UCSD-AML1 (cell line): ENCODE results near the gene MPPED1.

Experiments used
- DNase-seq: peaks from one replicate; lab custom pipeline; 2025; ENCODE audit not compliant: unreplicated experiment; lab: John Stamatoyannopoulos, UW

The MPPED1 gene

DNA sequence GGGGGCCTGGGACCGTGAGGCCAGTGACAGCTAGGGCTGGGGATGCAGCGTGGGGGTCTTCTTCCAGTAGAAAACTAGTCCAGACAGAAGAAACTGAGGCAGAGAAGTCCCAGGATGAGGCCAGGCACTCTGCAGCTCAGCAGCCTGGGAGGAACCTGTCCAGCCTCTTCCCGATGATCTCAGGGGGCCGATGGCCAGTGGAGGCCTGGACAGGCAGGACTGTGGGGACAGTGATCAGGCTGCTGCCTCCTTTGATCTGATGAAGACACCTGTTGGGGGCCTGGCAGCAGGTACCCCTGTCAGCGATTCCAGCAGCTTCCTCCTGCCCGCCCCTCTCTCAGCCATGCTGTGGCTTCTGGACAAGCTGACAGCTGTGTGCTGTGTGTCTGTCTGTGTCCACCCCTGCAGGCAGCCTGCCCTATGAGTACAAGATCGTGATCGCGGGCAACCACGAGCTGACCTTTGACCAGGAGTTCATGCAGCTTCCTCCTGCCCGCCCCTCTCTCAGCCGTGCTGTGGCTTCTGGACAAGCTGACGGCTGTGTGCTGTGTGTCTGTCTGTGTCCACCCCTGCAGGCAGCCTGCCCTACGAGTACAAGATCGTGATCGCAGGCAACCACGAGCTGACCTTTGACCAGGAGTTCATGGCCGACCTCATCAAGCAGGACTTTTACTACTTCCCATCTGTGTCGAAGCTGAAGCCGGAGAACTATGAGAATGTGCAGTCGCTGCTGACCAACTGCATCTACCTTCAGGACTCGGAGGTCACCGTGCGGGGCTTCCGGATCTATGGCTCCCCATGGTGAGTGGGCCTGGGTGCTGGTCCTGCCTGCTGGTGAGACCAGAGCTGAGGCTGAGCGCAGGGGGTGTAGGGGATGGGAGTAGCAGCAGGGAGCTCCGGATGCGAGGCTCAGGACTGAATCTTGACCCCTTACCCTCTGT is 62.6 kb downstream of the MPPED1 start:
- no peak for DNase-seq

DNA sequence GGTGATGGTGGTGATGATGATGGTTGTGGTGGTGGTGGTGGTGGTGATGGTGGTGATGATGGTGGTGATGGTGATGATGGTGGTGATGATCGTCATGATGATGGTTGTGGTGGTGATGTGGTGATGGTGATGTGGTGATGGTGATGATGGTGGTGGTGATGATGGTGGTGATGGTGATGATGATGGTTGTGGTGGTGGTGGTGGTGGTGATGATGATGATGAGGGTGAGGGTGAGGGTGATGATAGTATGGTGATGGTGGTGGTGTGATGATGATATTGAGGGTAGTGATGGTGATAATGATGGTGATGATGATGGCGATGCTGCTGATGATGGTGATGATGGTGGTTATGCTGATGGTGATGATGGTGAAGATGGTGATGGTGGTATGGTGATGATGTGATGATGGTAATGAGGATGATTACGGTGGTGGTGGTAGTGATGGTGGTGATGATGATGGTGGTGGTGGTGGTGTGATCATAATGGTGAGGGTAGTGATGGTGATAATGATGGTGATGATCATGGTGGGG is 63.8 kb downstream of the MPPED1 start:
- DNase-seq = no peak

DNA sequence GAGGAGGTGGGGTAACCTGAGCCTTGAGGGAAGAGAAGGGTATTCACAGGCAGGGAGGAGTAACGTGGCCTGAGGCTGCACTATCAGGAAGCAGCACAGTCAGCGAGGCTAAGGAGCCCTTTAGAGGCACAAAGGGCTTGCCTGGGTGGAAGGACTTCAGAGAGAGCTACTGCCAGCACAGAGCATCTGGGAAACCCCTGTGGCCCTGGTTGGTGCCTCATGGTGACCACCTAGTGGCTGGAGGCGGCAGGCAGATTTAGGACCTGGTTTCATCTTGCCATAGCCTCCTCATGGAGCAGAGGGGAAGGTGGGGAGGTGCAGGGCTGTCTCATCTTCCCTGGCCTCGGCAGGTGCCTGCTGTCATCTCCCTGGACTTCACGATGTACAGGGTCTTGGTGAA is 64.5 kb downstream of the MPPED1 start:
- DNase-seq = no peak

GRCh38 chr22:43476751-43477725 is 65.2 kb downstream of the MPPED1 start:
- no peak for DNase-seq

GRCh38 chr22:43477966-43478365 is 66.2 kb downstream of the MPPED1 start:
- DNase-seq = no peak

- no peak for DNase-seq
Measured at GRCh38 chr22:43478621-43479300, 66.9 kb downstream of the MPPED1 start.

DNA sequence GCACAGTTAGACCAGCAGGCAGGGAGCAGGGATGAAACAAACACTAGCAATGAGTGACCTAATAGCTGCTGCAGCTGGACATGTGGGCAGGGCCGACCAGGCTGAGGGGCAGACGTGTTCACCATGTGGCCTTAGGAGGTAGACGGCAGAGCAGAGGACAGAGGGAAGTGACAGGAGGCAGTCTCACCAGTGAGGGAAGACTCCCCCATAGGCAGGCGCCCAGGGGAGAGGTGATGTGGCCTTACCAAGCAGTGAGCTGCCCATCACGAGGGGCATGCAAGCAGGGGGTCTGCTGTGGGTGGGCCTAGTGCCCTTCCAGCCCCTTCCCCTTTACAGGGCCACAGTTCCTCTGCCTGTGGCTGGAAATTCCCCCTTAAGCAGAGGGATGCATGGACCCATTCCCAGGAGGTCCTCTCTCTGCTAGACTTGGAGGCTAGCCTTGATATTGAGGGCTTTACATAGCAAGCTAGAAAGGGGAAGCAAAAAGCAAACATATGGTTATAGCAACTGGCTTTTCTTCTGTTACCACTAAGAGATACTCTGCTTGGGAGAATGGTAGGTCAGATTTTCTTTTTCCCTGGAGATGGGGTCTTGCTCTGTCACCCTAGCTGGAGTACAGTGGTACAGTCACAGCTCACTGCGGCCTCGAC is 67.6 kb downstream of the MPPED1 start:
- DNase-seq = no peak

DNA sequence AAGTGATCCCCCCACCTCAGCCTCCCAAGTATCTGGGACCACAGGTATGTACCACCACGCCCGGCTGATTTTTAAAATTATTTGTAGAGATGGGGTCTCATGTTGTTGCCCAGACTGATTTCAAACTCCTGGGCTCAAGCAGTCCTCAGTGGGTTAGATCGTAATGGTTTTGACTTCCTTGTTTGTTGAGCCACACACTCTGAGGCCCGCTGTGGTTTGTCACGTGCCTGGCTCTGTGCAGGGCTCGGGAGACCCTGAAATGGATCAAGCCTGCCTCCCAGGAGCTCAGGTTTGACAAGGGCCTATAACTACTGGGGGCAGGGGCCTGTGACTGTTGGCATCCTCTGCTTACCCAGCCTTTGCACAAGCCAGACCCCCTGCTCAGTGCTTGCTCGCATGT is 68.1 kb downstream of the MPPED1 start:
- DNase-seq = peak; percentile 20

DNA sequence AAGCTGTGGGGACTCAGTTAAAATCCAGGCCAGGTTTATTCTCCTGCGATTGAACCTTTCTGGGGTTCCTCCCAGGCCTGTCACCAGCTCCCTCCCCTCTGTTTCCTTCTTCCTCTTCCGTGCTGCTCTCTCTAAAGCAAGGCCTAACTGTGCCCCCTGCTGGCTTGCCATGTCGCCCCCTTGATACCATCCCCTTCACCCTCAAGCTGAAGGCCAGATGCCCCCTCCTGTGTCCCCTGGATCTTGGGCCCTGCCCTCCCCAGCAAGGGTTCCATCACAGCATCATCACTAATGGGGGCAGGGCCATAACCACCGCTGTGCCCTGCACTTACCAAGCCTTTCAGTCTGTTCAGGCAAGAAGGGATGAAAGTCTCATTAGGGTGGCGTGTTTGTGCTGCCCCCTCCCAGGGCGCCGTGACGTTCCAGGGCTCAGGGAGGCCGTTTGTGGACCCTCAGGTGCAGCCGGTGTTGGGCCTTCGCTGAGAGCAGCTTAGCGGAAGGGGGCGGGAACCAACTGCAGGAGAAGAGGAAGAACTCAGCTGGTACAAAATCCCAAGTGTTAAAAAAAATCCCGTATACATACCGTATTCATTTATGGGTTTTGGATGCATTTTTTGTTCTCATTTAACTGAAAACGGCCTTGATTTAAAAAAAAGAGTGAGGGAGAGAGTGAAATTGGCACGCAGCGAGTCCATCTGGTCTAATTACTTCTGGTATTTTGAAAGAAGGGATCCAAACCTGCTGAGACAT is 69.9 kb downstream of the MPPED1 start:
- peak; percentile 34 for DNase-seq

- DNase-seq = no peak
Measured at GRCh38 chr22:43482318-43482625, 70.5 kb downstream of the MPPED1 start.

DNA sequence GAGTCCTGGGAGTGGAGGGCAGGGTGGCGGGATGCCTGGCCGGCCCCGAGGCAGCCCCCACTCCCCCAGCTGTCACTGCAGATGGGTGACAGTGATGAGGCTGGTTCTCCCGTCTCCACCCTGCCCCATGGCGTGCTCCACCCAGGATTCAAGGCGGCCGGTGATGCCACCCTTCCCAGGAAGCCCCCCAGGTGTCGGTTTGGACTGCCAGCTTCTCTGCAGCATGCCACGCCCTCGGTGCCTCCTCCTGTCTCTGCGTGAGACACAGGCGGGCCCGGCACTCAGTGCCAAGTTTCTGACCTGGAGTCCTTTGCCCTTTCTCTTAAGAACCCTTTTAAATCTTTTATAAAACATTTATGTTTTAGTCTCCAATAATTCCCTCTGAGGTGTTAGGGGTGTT is 71.5 kb downstream of the MPPED1 start:
- DNase-seq = no peak

GRCh38 chr22:43483669-43484068 is 71.9 kb downstream of the MPPED1 start:
- DNase-seq = no peak

DNA sequence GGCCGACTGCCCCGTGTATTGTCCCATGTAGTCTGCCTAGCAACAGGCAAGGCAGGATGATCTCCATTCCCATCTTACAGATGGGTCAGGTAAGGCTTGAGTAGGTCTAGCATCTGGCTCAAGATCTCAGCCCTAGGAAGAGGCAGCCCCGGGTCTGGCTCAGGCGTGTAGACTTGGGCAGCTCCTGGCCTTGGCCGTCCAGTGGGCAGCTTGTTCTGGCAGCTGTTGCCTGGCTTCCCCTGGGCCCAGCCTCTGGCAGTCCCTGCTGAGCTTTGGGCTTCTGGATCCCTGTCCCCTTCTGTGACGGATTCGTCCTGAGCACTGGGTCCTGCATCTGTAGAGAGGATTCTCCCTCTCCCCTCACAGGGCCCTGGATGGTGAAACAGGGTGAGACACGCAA is 72.4 kb downstream of the MPPED1 start:
- no peak for DNase-seq

DNA sequence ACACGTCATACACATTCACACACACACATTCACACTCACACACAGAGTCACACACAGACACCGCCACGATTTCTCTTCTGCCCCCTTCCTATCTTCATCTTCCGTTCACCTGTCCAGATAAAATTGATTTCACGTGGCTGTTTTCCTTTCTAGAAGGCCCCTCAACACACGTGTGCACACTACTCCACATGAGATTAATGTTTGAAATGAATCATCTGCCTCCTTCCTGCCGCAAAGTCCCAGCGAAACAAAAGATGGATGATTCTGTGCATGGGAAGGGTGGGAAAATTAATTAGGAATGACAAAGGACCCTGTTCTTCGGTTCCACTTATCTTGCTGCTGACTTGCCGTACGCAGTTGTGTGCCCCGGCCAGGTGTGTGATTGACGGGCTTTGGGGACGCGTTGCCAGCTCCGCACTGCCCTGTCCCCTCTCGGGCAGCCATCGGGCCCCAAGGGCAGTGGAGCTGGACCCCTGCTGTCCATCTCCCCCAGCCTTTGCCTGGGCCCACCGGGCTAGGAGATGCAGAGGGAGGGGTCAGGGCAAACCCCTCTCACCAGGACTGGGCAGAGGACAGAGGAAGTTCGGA is 73.8 kb downstream of the MPPED1 start:
- DNase-seq = no peak

GRCh38 chr22:43487311-43488030 is 75.7 kb downstream of the MPPED1 start:
- DNase-seq = no peak

GRCh38 chr22:43488031-43488866 is 76.4 kb downstream of the MPPED1 start:
- no peak for DNase-seq

DNA sequence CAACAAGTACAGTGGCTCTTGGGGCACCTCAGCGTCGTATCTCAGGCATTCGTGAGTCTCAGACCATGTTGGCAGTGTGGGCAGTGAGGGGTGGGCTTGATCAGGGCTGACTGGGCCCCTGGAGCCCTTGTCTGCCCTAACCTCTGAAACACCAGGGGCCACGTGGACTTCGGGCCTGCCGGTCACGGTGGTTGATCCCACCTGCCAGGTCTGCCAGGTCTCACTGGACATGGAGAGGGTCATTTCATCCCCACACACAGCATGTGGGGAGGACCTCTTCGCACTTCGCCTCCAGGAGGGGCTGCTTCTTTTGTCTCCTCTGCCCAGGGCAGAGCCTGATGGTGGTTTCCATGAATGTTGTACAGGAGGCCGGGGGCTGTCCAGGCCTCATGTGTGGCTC is 77.1 kb downstream of the MPPED1 start:
- DNase-seq = no peak

- no peak for DNase-seq
Measured at GRCh38 chr22:43490311-43490710, 78.5 kb downstream of the MPPED1 start.
